Measurements from ENCODE around the gene ANKS1A. TPM values are rescaled to one million over a fixed set of nuclear protein-coding genes. Genes with fewer than 3 reads are reported as not detected.

ANKS1A gene
- total RNA-seq, 1 experiment from 2014 or later = 35.0 TPM

DNA sequence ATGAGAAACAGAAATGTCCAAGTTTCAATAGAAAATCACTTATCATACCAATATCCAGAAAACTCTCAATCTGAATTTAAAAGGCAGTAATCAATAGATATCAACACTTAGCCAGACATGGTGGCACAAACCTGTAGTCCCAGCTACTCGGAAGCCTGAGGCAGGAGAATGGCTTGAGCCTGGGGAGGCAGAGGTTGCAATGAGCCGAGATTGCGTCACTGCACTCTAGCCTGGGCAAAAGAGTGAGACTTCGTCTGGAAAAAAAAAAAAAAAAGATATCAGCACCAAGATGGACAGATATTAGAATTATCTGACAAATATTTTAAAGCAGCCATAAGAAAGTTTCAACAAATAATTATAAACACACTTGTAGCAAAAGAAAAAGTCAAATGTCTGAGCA, 205.1 kb downstream of the ANKS1A start (continued):
- TF ChIP-seq, protein P1, sequence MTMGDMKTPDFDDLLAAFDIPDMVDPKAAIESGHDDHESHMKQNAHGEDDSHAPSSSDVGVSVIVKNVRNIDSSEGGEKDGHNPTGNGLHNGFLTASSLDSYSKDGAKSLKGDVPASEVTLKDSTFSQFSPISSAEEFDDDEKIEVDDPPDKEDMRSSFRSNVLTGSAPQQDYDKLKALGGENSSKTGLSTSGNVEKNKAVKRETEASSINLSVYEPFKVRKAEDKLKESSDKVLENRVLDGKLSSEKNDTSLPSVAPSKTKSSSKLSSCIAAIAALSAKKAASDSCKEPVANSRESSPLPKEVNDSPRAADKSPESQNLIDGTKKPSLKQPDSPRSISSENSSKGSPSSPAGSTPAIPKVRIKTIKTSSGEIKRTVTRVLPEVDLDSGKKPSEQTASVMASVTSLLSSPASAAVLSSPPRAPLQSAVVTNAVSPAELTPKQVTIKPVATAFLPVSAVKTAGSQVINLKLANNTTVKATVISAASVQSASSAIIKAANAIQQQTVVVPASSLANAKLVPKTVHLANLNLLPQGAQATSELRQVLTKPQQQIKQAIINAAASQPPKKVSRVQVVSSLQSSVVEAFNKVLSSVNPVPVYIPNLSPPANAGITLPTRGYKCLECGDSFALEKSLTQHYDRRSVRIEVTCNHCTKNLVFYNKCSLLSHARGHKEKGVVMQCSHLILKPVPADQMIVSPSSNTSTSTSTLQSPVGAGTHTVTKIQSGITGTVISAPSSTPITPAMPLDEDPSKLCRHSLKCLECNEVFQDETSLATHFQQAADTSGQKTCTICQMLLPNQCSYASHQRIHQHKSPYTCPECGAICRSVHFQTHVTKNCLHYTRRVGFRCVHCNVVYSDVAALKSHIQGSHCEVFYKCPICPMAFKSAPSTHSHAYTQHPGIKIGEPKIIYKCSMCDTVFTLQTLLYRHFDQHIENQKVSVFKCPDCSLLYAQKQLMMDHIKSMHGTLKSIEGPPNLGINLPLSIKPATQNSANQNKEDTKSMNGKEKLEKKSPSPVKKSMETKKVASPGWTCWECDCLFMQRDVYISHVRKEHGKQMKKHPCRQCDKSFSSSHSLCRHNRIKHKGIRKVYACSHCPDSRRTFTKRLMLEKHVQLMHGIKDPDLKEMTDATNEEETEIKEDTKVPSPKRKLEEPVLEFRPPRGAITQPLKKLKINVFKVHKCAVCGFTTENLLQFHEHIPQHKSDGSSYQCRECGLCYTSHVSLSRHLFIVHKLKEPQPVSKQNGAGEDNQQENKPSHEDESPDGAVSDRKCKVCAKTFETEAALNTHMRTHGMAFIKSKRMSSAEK (CRISPR knock-in tag; IDR thresholded peaks at IDR 0.05; ENCODE audit: borderline replicate concordance) = no peak
- no peak for TF ChIP-seq ESRRA (CRISPR knock-in tag; IDR thresholded peaks at IDR 0.05; ENCODE audit: borderline replicate concordance)

DNA sequence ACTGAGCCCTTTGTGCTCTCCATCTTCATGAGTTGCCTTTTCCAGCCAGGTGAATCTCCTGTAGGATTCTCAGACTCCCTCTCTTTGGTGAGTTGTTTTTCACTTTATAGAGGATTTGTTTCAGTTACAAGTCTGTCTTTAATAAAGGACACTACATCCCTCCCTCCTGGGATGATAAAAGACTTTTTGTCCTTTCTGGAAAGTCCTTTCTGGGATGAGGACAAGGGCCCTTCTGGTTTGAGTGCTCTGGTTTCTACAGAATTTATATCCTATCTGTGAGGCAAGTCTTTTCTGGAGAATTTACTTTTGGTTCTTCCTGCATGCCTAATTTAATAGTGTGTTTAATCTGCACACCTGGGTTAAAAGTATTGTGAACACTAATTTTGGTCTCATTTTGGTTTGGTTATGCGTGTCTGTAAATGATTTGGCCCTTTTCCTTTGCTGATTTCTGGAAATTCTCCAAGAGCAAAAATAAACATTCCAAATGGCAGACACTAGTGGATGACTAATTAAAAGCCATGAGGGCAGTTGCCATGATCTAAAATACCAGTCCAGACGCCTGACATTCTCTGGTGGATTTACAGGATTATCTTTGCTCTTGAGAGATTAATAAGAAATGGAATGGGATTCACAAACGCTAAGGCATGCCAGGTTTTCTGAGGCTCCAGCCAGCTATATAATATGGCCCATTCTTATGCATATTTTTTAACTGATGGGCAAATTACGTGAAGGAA, 207.2 kb downstream of the ANKS1A start:
- no peak overlapping the region for H3K4me3 Mint-ChIP-seq
- CTCF ChIA-PET = interaction anchor here (1.0 to 1.1 kb wide), 2 partner anchors 83 to 181 kb away, joined by 3 to 4 read pairs; no protein-coding TSS in a partner anchor
- peak overlapping the region; percentile 59 for H3K27ac Mint-ChIP-seq

DNA sequence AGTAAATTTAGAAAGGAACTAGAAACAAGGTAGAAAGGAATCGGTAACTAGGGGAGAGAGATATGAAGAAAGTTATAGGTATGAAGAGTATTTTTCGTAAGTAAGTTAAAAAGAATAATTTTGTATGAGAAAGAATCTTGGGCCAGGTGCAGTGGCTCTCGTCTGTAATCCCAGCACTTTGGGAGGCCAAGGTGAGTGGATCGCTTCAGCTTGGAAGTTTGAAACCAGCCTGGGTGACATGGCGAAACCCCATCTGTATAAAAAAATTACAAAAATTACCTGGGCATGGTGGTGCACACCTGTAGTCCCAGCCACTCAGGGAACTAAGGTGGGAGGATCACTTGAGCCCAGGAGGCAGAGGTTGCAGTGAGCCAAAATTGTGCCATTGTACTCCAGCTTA, 210.1 kb downstream of the ANKS1A start:
- ATAC-seq = no peak
- no peak for DNase-seq (ENCODE audit: low spot score)
- H3K4me3 Mint-ChIP-seq = no peak overlapping the region
- ChIA-PET POLR2A (no interaction called here), CTCF (interaction anchor here (3.0 kb wide), 1 partner anchor 41 kb away, joined by 9 read pairs; no protein-coding TSS in a partner anchor)
- H3K36me3 Mint-ChIP-seq = no peaks in the 10 kb centered on the region
- H3K27ac Mint-ChIP-seq = no peak overlapping the region
- H3K27me3 Mint-ChIP-seq (ENCODE audit: low read depth) = no peaks in the 10 kb centered on the region
- H3K4me1 Mint-ChIP-seq = peaks cover 34% of the 10 kb centered on the region
- H3K9me3 Mint-ChIP-seq = peaks cover 6% of the 10 kb centered on the region
- TF ChIP-seq, protein P2, sequence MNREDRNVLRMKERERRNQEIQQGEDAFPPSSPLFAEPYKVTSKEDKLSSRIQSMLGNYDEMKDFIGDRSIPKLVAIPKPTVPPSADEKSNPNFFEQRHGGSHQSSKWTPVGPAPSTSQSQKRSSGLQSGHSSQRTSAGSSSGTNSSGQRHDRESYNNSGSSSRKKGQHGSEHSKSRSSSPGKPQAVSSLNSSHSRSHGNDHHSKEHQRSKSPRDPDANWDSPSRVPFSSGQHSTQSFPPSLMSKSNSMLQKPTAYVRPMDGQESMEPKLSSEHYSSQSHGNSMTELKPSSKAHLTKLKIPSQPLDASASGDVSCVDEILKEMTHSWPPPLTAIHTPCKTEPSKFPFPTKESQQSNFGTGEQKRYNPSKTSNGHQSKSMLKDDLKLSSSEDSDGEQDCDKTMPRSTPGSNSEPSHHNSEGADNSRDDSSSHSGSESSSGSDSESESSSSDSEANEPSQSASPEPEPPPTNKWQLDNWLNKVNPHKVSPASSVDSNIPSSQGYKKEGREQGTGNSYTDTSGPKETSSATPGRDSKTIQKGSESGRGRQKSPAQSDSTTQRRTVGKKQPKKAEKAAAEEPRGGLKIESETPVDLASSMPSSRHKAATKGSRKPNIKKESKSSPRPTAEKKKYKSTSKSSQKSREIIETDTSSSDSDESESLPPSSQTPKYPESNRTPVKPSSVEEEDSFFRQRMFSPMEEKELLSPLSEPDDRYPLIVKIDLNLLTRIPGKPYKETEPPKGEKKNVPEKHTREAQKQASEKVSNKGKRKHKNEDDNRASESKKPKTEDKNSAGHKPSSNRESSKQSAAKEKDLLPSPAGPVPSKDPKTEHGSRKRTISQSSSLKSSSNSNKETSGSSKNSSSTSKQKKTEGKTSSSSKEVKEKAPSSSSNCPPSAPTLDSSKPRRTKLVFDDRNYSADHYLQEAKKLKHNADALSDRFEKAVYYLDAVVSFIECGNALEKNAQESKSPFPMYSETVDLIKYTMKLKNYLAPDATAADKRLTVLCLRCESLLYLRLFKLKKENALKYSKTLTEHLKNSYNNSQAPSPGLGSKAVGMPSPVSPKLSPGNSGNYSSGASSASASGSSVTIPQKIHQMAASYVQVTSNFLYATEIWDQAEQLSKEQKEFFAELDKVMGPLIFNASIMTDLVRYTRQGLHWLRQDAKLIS (CRISPR knock-in tag; IDR thresholded peaks at IDR 0.05; ENCODE audit: borderline replicate concordance) = no peak
- TF ChIP-seq, protein P3, sequence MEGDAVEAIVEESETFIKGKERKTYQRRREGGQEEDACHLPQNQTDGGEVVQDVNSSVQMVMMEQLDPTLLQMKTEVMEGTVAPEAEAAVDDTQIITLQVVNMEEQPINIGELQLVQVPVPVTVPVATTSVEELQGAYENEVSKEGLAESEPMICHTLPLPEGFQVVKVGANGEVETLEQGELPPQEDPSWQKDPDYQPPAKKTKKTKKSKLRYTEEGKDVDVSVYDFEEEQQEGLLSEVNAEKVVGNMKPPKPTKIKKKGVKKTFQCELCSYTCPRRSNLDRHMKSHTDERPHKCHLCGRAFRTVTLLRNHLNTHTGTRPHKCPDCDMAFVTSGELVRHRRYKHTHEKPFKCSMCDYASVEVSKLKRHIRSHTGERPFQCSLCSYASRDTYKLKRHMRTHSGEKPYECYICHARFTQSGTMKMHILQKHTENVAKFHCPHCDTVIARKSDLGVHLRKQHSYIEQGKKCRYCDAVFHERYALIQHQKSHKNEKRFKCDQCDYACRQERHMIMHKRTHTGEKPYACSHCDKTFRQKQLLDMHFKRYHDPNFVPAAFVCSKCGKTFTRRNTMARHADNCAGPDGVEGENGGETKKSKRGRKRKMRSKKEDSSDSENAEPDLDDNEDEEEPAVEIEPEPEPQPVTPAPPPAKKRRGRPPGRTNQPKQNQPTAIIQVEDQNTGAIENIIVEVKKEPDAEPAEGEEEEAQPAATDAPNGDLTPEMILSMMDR (IDR thresholded peaks at IDR 0.05) = no peak
- TF ChIP-seq TP53 (CRISPR knock-in tag; IDR thresholded peaks at IDR 0.05) (no peak), CREM (CRISPR knock-in tag; IDR thresholded peaks at IDR 0.05) (no peak)
- TF ChIP-seq, protein P4, sequence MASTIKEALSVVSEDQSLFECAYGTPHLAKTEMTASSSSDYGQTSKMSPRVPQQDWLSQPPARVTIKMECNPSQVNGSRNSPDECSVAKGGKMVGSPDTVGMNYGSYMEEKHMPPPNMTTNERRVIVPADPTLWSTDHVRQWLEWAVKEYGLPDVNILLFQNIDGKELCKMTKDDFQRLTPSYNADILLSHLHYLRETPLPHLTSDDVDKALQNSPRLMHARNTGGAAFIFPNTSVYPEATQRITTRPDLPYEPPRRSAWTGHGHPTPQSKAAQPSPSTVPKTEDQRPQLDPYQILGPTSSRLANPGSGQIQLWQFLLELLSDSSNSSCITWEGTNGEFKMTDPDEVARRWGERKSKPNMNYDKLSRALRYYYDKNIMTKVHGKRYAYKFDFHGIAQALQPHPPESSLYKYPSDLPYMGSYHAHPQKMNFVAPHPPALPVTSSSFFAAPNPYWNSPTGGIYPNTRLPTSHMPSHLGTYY (CRISPR knock-in tag; IDR thresholded peaks at IDR 0.05) = no peak
- TF ChIP-seq, protein P5, sequence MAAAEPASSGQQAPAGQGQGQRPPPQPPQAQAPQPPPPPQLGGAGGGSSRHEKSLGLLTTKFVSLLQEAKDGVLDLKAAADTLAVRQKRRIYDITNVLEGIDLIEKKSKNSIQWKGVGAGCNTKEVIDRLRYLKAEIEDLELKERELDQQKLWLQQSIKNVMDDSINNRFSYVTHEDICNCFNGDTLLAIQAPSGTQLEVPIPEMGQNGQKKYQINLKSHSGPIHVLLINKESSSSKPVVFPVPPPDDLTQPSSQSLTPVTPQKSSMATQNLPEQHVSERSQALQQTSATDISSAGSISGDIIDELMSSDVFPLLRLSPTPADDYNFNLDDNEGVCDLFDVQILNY (CRISPR knock-in tag; IDR thresholded peaks at IDR 0.05) = no peak
- TF ChIP-seq, protein P6, sequence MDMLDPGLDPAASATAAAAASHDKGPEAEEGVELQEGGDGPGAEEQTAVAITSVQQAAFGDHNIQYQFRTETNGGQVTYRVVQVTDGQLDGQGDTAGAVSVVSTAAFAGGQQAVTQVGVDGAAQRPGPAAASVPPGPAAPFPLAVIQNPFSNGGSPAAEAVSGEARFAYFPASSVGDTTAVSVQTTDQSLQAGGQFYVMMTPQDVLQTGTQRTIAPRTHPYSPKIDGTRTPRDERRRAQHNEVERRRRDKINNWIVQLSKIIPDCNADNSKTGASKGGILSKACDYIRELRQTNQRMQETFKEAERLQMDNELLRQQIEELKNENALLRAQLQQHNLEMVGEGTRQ (CRISPR knock-in tag; IDR thresholded peaks at IDR 0.05) = no peak

More for the DNA sequence above, 207.2 kb downstream of the ANKS1A start:
- DNase-seq (ENCODE audit: low spot score) (no peak), ATAC-seq (no peak)
- H3K36me3 Mint-ChIP-seq = no peaks in the 10 kb centered on the region
- H3K4me1 Mint-ChIP-seq = peaks cover 36% of the 10 kb centered on the region
- no peak for TF ChIP-seq OVOL2 (CRISPR knock-in tag; IDR thresholded peaks at IDR 0.05; ENCODE audit: borderline replicate concordance)
- TF ChIP-seq, protein P7, sequence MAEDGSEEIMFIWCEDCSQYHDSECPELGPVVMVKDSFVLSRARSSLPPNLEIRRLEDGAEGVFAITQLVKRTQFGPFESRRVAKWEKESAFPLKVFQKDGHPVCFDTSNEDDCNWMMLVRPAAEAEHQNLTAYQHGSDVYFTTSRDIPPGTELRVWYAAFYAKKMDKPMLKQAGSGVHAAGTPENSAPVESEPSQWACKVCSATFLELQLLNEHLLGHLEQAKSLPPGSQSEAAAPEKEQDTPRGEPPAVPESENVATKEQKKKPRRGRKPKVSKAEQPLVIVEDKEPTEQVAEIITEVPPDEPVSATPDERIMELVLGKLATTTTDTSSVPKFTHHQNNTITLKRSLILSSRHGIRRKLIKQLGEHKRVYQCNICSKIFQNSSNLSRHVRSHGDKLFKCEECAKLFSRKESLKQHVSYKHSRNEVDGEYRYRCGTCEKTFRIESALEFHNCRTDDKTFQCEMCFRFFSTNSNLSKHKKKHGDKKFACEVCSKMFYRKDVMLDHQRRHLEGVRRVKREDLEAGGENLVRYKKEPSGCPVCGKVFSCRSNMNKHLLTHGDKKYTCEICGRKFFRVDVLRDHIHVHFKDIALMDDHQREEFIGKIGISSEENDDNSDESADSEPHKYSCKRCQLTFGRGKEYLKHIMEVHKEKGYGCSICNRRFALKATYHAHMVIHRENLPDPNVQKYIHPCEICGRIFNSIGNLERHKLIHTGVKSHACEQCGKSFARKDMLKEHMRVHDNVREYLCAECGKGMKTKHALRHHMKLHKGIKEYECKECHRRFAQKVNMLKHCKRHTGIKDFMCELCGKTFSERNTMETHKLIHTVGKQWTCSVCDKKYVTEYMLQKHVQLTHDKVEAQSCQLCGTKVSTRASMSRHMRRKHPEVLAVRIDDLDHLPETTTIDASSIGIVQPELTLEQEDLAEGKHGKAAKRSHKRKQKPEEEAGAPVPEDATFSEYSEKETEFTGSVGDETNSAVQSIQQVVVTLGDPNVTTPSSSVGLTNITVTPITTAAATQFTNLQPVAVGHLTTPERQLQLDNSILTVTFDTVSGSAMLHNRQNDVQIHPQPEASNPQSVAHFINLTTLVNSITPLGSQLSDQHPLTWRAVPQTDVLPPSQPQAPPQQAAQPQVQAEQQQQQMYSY (CRISPR knock-in tag; IDR thresholded peaks at IDR 0.05) = peak; percentile 72
- POLR2A ChIA-PET = interaction anchor here (1.2 kb wide), 1 partner anchor 208 kb away, joined by 4 read pairs; the partner anchor contains the start of gene TAF11
- H3K9me3 Mint-ChIP-seq = no peaks in the 10 kb centered on the region
- H3K27me3 Mint-ChIP-seq (ENCODE audit: low read depth) = no peaks in the 10 kb centered on the region

Measured in WTC11 (cell line).